ENCODE results near the gene B4GAT1. TPM values are rescaled to one million over a fixed set of nuclear protein-coding genes. Genes with fewer than 3 reads are reported as not detected.
A peak's percentile ranks its signal among the peaks of the same experiment; 100 is the strongest.

The B4GAT1 gene
- total and polyA plus RNA-seq, 9 of the 15 experiments (the other 6 are each of a cell fraction or from before 2014, with no cell fraction given), result 0.86 to 9.5 (median 3.8) TPM

- no peak for TF ChIP-seq MYC (IDR thresholded peaks at IDR 0.05; ENCODE audit: low read depth, low read length)
- TF ChIP-seq MYC (CRISPR knock-in tag; IDR thresholded peaks at IDR 0.05; ENCODE audit: borderline replicate concordance, low read depth), result no peak
- no peak for TF ChIP-seq NONO (IDR thresholded peaks at IDR 0.05; ENCODE audit: low read depth in 2 of 2, low read length in 1 of 2)
- TF ChIP-seq REST (IDR thresholded peaks at IDR 0.05; ENCODE audit: borderline replicate concordance), result peak; percentile 94
- TF ChIP-seq REST (CRISPR knock-in tag; IDR thresholded peaks at IDR 0.05; ENCODE audit: low read depth), result peak; percentile 23; the same call in 1 of the 2 replicates
- TF ChIP-seq PURB (CRISPR knock-in tag; IDR thresholded peaks at IDR 0.05; ENCODE audit: low read depth), result no peak
- TF ChIP-seq HES1 (IDR thresholded peaks at IDR 0.05; ENCODE audit: low read depth), result no peak
- no peak for TF ChIP-seq ZNF717 (CRISPR knock-in tag; IDR thresholded peaks at IDR 0.05)
- no peak for TF ChIP-seq SIX5 (IDR thresholded peaks at IDR 0.05; ENCODE audit: borderline replicate concordance in 1 of 2, insufficient read depth in 1 of 2, low read depth in 1 of 2, low read length in 2 of 2)
- no peak for TF ChIP-seq CSDE1 (IDR thresholded peaks at IDR 0.05)
- no peak for TF ChIP-seq U2AF2 (optimal IDR thresholded peaks at IDR 0.05; ENCODE audit: low read depth, low read length)
Observed at GRCh38 chr11:66311965-66312548, 35.4 kb downstream of the B4GAT1 start (continued).
